HG03060 (cell line): ENCODE measurements around the gene TXNL1.

Source experiments
- ATAC-seq: cut with Tn5 transposase; IDR thresholded peaks from one replicate; pipeline ENCODE4 v1.9.1; 2021; ENCODE audit warnings: low read depth, moderate number of reproducible peaks; ENCODE audit not compliant: unreplicated experiment

The TXNL1 gene

DNA sequence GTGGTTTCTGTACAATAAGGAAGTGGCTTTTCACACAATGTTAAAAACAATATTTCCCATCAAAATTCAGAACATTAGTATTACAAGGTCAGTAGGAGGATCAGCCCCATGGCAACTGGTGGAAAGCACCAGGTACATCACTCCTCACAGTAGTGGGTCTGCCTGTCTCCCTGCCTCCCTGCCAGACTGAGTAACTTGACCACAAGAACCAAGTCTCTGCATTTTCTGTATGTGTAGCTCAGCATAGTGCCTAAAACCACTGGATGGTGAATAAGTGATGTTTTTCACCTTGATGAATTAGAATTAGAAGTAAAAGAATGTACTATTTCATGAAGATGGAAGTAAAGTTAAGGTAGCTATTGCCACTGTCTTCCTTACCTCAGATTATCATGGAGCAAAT, 8.7 kb upstream of the TXNL1 start:
- ATAC-seq, result no peak

DNA sequence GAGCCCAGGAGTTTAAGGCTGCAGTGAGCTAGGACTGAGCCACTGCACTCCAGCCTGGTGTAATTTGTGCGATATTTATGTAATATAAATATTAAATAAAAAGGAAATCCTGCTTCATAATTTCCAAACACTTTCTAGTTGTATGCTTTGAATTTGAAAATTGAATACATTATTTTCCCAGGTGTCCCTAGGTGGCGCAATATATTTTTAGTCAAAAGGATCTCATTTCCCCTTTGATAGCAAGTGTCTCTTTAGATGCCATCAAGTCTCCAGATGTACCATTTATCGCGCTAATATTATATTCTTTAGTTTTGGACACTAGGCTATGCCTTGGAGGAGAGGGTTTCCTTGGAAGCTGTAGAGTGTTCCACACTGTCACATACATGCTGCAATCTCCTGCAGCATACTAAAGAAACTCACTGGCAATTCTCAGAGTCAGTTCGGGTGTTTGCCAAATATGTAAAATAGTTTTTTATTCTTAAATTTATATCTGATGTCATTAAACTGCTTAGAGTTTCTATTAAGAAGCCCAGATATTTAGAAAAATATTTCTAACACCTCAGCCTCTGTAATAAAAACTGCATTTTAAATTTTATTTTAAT, 7.1 kb upstream of the TXNL1 start:
- no peak for ATAC-seq

DNA sequence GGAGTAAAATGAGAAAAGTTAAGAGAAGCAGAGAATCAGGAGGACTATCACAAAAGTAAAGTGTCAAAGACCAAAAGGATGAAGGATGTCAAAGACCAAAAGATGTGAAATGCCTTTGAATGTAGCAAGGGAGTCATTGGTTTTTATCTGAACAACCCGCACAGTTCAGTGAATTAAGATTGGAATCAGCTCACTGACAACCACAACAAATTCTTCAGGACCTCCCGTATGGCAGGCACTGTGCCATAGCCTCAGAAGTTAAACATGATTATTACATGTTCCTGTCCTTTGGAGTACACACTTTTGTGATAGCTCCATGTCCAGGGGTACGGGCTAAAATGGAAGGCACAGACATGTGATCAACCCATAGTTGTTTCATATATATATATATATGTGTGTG, 5.0 kb upstream of the TXNL1 start:
- no peak for ATAC-seq

DNA sequence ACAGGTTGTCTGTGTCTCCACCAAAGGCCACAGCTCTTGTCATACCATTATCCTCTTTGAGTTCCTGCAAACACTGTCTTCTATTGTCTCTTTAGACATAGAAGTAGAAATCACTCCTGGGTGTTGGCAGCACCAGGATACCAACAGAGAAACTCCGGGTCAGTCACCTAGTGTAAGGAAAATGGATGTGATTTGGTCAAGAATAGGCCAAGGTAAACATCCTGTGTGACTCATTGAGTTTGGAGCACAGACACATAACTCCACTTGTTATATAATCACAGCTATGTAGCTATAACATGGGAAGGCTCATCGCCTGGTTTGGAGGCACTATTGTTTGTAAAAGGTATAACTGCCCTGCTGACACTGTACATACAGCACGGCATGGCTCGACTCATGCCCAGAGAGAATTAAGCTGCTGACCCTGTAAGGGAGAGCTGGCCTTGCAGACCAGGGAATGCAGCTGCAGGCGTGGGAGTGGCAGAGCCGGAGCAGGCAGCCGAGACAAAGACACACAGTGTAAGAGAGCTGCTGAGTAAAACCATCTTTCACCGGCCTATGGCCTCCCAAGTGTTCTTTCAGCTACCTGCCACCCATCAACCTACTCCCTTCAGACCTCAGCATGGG, 3.4 kb upstream of the TXNL1 start:
- no peak for ATAC-seq

DNA sequence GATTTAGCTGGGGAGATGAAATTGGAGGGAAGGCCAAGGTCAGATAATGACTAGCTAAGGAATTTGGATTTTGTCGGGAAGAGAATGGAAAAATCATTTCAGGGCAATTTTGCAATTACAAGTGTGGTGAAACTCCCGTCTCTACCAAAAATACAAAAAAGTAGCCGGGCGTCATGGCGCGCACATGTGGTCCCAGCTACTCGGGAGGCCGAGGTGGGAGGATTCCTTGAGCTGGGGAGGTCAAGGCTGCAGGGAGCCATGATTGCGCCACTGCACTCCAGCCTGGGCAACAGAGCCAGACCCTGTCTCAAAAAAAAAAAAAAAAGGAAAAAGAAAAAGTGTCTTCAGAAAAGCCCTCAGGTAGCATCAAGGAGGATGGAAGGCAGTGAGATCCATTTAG, 1.2 kb upstream of the TXNL1 start:
- ATAC-seq, result no peak

DNA sequence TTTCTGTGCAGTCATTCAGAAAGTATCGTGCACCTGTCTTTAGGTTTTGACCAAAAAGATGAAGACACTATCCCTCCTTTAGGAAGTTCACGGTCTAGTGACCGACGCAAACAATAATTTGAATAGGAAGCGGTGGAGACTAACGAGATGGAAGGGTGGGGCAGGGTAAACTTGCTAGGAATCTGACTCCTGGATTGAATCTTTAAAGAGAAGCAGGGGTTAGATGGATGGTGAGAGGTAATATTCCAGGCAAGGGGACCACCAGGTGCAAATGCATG, 651 bp upstream of the TXNL1 start:
- peak; percentile 12 for ATAC-seq

DNA sequence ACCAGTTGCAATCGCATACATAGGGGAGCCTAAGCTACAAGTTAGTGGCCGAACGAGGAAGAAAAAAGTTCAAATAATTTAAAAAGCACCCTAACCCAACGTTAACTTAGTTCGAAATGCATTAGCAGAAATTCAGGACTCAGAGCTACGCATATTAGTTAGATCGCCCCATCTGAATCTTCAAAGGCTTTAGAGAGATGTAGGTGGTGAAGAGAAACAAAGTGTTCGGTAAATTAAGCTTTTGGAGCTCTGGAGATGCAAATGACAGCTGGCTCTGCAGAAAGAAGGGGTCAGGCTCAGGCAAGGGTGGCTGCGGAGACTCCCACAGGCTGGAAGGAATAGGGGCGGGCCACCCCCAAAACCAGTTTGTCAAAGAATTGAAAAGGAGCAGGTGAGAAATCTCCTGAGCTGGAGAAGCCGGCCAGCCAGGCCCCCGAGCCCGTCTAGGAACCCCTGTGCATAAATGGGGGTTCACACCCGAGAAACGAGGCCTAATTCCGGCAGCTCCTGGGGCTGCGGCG, 621 bp downstream of the TXNL1 start:
- peak; percentile 9 for ATAC-seq

DNA sequence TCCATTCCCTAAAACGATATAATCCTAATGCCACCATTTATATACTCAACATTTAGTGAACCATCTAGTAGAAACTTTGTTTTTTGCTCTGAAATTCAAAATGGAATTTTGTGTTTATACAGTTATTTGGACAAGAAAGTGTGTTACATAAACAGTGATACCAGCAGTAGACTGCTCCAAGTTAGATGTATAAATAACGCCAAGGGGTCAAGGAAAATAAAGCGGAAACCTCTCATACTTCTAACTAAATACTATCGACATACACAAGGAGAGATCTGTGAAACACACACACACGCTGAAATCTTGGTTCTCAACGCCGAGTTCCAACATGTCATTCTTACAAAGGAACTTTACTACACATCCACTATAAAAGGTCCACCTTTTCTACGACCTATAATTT, 1.2 kb downstream of the TXNL1 start:
- no peak for ATAC-seq

DNA sequence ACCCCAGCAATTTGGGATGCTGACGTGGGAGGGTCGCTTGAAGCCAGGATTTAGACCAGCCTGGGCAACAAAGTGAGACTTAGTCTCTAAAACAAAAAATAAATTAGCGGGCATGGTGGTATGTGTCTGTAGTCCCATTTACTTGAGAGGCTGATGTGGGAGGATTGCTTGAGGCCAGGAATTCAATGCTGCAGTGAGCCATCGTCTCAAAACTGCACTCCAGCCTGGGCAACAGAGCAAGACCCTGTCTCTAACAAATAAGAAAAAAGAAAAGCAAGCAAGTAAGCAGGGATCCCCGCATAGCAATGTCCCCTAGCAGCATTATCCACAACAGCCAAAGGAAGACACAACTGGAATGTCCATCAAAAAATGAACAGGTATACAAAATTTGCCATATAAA, 3.4 kb downstream of the TXNL1 start:
- ATAC-seq, result no peak

DNA sequence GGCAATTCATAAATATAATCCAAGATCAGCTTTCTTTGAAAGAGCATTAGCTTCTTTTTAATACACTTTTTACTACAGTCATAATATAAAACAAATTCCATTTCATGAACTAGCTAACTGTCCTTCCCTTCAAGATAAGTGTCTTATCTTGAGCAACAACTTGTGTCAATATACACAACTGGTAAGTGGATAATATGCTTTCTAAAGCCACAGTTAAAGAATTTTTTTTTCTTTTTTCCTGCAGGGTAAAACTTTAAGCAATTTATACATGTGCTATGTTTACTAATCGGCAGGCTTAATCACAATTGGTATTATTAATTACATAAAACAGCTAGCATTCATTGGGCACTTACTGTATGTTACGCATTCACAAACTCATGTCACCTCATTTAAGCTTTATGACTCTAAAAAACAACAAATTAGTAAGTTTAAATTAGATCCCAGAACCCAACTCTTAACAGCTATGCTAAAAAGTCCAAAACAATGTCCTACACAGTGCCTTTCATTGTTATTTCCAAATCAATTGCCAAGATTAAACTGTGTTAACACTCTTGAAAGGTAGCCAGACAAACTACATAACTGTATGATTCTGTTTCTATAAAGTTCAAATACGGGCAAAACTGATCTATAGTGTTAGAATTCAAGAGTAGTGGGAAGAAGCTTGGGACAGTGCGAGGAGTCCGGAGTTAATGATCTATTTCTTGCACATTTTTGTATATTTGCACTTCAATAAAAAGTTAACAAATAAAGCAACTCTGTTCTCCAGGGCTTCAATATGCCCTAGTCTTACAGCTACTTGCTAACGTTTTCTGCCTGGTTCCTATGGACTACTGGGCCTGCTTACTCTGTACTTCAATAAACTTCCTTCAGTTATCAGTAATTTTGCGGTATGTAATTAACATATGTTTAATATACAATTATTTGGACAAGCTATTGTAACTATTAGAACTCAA, 6.0 kb downstream of the TXNL1 start:
- ATAC-seq, result no peak

DNA sequence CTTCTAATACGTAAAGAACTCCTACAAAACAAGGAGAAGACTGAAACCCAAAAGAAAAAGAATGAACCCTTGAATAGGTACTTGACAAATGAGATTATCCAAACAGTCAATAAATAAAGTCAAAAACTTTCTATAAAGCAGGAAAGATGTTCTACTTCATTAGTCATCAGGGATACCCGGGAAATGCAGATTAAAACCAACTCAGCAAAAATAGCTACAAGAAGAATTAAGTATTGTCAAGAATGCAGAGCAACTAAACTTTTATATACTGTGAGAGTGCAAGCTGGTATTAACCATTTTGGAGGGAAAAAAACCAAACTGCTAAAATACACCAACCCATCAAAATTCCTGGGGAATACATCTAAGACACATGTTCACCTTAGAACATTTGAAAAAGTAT, 10.4 kb downstream of the TXNL1 start:
- no peak for ATAC-seq

DNA sequence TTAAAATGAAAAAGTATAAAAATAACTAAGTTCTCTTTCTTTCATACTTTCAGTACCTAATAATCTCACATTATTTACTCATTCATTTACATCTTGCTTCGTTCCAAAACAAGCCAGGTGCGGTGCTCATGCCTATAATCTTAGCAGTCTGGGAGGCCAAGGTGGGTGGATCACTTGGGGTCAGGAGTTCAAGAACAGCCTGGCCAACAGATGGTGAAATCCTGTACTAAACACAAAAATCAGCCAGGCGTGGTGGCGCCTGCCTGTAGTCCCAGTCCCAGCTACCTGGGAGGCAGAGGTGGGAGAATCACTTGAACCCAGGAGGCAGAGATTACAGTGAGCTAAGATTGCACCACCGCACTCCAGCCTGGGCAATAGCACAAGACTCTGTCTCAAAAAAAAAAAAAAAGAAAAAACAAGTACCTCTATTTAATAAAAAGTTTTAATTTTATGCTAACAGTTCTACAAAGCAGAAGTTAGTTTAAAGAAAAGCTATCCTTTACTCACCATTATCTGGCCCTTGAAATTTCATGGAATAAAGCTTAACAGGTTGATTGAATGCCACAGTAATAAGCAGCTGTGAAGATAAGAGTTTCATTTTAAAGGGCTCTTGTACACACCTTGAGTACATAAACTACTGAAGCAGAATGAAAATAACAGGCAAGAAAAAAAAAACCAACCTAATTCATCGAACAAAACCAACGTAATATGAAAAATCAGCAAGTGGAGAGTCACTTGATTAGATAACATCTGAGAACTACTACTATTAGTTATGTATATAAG, 22.5 kb downstream of the TXNL1 start:
- ATAC-seq, result no peak

DNA sequence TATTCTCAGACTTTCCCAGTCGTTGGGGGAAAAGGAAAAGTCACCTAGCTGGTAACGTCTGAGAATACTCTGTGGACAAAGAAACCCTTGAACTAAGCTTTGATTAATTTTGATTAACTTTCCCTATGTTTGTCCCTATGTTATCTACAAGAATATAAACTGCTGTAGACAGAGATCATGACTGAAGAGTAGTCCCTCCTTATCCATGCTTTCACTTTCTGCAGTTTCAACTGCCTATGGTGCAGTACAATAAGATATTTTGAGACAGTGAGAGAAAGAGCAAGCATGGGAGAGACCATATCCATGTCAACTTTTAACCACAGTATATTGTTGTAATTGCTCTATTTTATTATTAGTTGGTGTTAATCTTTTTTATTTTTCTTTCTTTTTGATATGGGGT, 31.8 kb downstream of the TXNL1 start:
- no peak for ATAC-seq

DNA sequence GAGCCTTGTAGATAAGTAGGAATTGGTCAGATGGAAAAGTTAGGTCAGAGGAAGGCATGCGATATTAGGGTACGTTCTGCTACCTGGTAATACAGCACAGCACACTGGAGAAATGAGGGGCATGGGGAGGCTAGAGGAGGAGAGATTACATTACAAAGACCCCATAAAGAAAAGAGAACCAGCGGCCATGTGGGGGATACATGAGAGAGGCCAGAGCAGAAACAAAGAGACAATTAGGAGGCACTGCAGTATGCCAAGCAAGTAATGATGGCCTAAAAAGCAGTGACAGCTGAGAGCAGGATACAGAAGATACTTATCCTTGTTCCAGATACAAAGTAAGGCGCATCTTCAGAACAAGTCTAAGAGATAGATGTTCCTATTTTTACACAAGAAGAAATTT, 40.0 kb downstream of the TXNL1 start:
- no peak for ATAC-seq

DNA sequence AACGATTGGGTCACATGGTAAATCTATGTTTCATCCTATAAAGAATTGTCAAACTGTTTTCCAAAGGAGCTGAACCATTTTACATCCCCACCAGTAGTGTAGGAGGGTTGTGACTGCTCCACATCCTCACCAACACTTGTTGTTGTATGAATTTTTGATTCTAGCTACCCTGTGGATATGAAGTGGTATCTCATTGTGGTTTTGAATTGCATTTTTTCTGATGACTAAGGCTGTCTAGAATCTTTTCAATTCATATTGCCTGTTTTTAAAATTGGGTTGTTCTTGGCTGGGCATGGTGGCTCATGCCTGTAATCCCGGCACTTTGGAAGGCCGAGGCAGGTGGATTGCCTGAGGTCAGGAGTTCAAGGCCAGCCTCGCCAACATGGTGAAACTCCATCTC, 44.5 kb downstream of the TXNL1 start:
- no peak for ATAC-seq

DNA sequence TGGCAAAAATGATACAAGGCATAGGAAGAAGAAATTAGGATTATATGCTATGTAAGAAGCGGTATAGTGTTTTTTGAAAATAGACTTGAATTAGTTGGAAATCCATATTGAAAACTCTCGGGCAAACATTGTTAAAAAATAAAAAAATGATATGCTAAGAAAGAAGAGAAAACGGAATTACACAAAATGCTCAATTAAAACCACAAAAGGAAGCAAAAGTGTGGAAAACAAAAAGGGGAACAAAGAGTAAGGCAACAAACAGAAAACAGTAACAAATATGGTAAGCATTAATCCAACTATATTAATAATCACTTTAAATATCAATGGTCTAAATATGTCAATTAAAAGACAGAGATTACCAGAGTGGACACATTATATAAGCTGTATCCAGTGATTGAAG, 58.4 kb downstream of the TXNL1 start:
- ATAC-seq, result no peak

DNA sequence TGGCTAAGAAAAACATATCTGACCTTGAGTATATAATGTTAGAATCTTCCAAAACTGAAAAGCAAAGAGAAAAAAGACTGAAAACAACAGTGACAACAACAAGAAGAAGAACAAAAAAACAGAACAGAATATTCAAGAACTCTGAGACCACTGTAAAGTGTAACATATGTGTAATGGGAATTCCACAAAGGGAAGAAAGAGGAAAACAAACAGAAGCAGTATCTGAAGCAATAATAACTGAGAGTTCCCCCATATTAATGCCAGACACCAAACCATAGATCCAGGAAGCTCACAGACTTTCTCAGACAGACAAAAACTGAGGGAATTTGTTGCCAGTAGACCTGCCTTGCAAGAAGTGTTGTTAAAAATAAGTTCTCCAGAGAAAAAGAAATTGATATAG, 58.9 kb downstream of the TXNL1 start:
- no peak for ATAC-seq

DNA sequence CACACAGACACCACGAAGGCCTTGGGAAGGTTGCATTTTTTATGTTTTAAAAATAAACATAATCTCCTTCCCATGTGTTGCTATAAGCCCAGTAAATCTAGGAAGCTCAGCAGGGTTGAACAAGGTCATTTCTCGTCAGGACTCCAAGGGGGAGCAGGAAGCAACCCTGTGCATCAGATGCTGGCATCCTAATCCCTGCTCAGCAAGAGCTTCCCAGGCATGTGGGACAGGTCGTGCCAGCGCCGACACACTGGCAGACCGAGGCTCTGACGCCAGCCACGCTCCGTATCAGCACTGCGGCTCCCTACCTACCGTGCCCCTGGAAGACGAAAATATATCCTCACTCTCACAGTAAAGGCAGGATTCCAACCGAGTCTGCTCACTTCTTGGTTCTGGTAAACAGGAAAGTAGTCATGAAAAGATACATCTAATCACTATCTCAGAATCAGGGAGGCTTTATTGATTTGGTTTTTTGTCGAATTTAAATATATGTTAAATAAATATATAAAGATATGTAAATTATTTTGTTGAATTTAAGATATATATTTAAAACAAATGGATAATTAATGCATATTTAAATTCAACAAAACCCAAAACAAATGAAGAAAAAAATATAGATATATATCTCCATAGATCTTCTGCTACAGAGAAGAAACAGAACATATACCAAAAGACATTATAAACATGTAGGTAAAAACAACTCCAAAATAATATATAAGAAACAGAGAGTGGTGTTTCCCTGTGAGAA, 61.4 kb downstream of the TXNL1 start:
- ATAC-seq, result no peak

DNA sequence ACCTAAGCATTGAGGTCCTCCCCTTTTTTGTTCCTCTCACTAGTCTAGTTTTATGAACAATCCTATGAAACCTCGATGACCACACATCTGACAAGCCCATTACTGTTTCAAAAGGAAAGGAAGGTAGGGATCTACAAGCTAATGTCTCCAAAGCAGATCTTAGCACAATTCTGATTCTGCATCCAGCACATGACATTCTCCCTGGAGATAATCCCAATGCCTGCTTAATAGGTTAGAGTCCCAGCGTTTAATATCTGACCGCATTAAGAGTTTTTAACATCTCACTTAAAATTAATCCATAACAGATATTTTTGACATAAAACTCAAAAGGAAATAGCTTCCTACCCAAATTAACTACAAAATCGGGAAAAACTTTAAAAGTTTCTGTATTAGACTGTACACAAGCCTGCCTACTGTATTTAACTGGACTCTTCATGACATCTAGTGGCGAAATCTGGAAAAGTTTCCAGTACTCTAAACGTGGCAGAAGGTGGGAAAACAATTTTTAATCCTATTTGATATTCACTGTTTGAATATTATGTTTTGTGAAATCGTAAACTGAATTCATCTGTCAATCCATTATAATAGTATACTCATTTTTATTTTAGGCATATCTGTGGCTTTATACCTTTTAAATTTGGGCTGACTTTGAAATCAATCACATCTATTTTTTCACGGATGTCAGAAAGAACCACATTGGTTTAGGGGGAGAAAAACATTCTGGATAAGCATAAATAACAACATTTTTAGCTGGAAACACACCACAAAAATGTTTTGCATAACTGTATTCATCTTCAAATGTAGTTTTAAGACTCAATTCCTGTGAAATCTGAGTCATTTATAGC, 62.4 kb downstream of the TXNL1 start:
- ATAC-seq, result no peak
